HEK293 (cell line): Measurements from ENCODE around the gene NXPH1.

Experiments used
- CTCF ChIA-PET: fragments of 350-600 bp; formaldehyde crosslinking; extraction: SDS; loops from one replicate; lab custom pipeline; 2021; ENCODE audit warnings: antibody characterized with exemption; lab: Yijun Ruan, JAX
- POLR2A ChIA-PET: fragments of 300-600 bp; formaldehyde crosslinking; extraction: SDS; loops from one replicate; lab custom pipeline; 2020; ENCODE audit warnings: antibody characterized with exemption, inconsistent platforms; lab: Yijun Ruan, JAX
- H3K27ac ChIP-seq: fragments of 200-500 bp; sonication (Bioruptor generic); 2 replicates; pipeline ENCODE4 v1.5.1; 2014; ENCODE audit warnings: low read depth, low read length, control low read depth, inconsistent platforms; ENCODE audit errors: extremely low read depth
- H3K36me3 ChIP-seq, 2 experiments: fragments of 200-500 bp in 1 of 2; sonication (Bioruptor generic) in 1 of 2; 1 replicate in 1 of 2; 2 replicates in 1 of 2; pipeline ENCODE4 v1.5.1; 2014 to 2017; ENCODE audit warnings: inconsistent platforms in 2 of 2, low read length in 2 of 2; ENCODE audit not compliant: control insufficient read depth in 2 of 2, insufficient read depth in 1 of 2
- H3K4me1 ChIP-seq: fragments of 200-500 bp; sonication (Bioruptor generic); 2 replicates; pipeline ENCODE4 v1.5.1; 2014; ENCODE audit warnings: mild to moderate bottlenecking, low read length, inconsistent platforms; ENCODE audit not compliant: control insufficient read depth, insufficient read depth
- H3K4me3 ChIP-seq: 2 replicates; pipeline ENCODE4 v1.5.1; 2011; ENCODE audit warnings: low read depth, mild to moderate bottlenecking, control low read depth, low read length, moderate library complexity
- H3K9me3 ChIP-seq: fragments of 200-500 bp; sonication (Bioruptor generic); 2 replicates; pipeline ENCODE4 v1.5.1; 2014; ENCODE audit warnings: low read depth, low read length, inconsistent platforms; ENCODE audit not compliant: control insufficient read depth, insufficient read depth
- BCL6B ChIP-seq: fragments of 450-650 bp; formaldehyde crosslinking; IDR thresholded peaks from 2 replicates; pipeline ENCODE4 v1.5.1; 2017; ENCODE audit warnings: missing biosample characterization, missing genetic modification characterization
- EGR2 ChIP-seq: fragments of 450-650 bp; formaldehyde crosslinking; IDR thresholded peaks from 2 replicates; pipeline ENCODE4 v1.5.1; 2016; ENCODE audit warnings: low read depth, missing biosample characterization, missing genetic modification characterization
- GLI4 ChIP-seq: fragments of 450-650 bp; formaldehyde crosslinking; IDR thresholded peaks from 2 replicates; pipeline ENCODE4 v1.5.1; 2016; ENCODE audit warnings: missing biosample characterization, missing genetic modification characterization
- GLIS1 ChIP-seq: fragments of 450-650 bp; formaldehyde crosslinking; IDR thresholded peaks from 2 replicates; pipeline ENCODE4 v1.5.1; 2016; ENCODE audit warnings: missing biosample characterization, missing genetic modification characterization
- KLF1 ChIP-seq: fragments of 450-650 bp; formaldehyde crosslinking; IDR thresholded peaks from 2 replicates; pipeline ENCODE4 v1.5.1; 2016; ENCODE audit warnings: missing biosample characterization, missing genetic modification characterization
- PRDM10 ChIP-seq: fragments of 450-650 bp; formaldehyde crosslinking; IDR thresholded peaks from 2 replicates; pipeline ENCODE4 v1.5.1; 2016; ENCODE audit warnings: missing biosample characterization, missing genetic modification characterization
- ZBTB10 ChIP-seq: fragments of 450-650 bp; formaldehyde crosslinking; IDR thresholded peaks from 2 replicates; pipeline ENCODE4 v1.5.1; 2016; ENCODE audit warnings: missing biosample characterization, missing genetic modification characterization
- ZNF10 ChIP-seq: fragments of 450-650 bp; formaldehyde crosslinking; IDR thresholded peaks from 2 replicates; pipeline ENCODE4 v1.5.1; 2017; ENCODE audit warnings: missing biosample characterization, missing genetic modification characterization
- ZNF324 ChIP-seq: fragments of 450-650 bp; formaldehyde crosslinking; IDR thresholded peaks from 2 replicates; pipeline ENCODE4 v1.5.1; 2016; ENCODE audit warnings: missing biosample characterization, missing genetic modification characterization
- ZNF354C ChIP-seq: fragments of 450-650 bp; formaldehyde crosslinking; IDR thresholded peaks from 2 replicates; pipeline ENCODE4 v1.5.1; 2016; ENCODE audit warnings: missing biosample characterization, missing genetic modification characterization, low read depth, borderline replicate concordance
- ZNF37A ChIP-seq: fragments of 450-650 bp; IDR thresholded peaks from 2 replicates; pipeline ENCODE4 v1.5.1; 2018; ENCODE audit warnings: missing biosample characterization, missing genetic modification characterization
- ZNF391 ChIP-seq: fragments of 450-650 bp; formaldehyde crosslinking; IDR thresholded peaks from 2 replicates; pipeline ENCODE4 v1.5.1; 2016; ENCODE audit warnings: low read depth, missing biosample characterization, missing genetic modification characterization, borderline replicate concordance
- ZNF488 ChIP-seq: fragments of 450-650 bp; formaldehyde crosslinking; IDR thresholded peaks from 2 replicates; pipeline ENCODE4 v1.5.1; 2016; ENCODE audit warnings: missing biosample characterization, missing genetic modification characterization
- ZNF529 ChIP-seq: fragments of 450-650 bp; formaldehyde crosslinking; IDR thresholded peaks from 2 replicates; pipeline ENCODE4 v1.5.1; 2017; ENCODE audit warnings: missing genetic modification characterization, missing biosample characterization; ENCODE audit not compliant: insufficient replicate concordance
- ZNF555 ChIP-seq: fragments of 450-650 bp; formaldehyde crosslinking; conservative IDR thresholded peaks from 2 replicates; pipeline ENCODE4 v1.5.1; 2017; ENCODE audit warnings: missing biosample characterization, mild to moderate bottlenecking, missing genetic modification characterization, inconsistent platforms
- ZNF585B ChIP-seq: fragments of 450-650 bp; formaldehyde crosslinking; IDR thresholded peaks from 2 replicates; pipeline ENCODE4 v1.5.1; 2016; ENCODE audit warnings: missing biosample characterization, missing genetic modification characterization
- ZNF610 ChIP-seq: fragments of 450-650 bp; formaldehyde crosslinking; IDR thresholded peaks from 2 replicates; pipeline ENCODE4 v1.5.1; 2016; ENCODE audit warnings: missing biosample characterization, missing genetic modification characterization, borderline replicate concordance
- ZNF658 ChIP-seq: fragments of 450-650 bp; formaldehyde crosslinking; IDR thresholded peaks from 2 replicates; pipeline ENCODE4; 2016; ENCODE audit warnings: missing biosample characterization, missing genetic modification characterization
- ZNF792 ChIP-seq: fragments of 450-650 bp; formaldehyde crosslinking; IDR thresholded peaks from 2 replicates; pipeline ENCODE4 v1.5.1; 2016; ENCODE audit warnings: missing biosample characterization, missing genetic modification characterization
- ZSCAN18 ChIP-seq: fragments of 450-650 bp; formaldehyde crosslinking; IDR thresholded peaks from 2 replicates; pipeline ENCODE4 v1.5.1; 2016; ENCODE audit warnings: missing biosample characterization, missing genetic modification characterization
- ZSCAN23 ChIP-seq: fragments of 450-650 bp; formaldehyde crosslinking; IDR thresholded peaks from 2 replicates; pipeline ENCODE4 v1.5.1; 2016; ENCODE audit warnings: missing biosample characterization, missing genetic modification characterization
- TF ChIP-seq, protein P1 (sequence below): fragments of 450-650 bp; formaldehyde crosslinking; IDR thresholded peaks from 2 replicates; pipeline ENCODE4 v1.5.1; 2016; ENCODE audit warnings: missing biosample characterization, missing genetic modification characterization

Gene NXPH1

DNA sequence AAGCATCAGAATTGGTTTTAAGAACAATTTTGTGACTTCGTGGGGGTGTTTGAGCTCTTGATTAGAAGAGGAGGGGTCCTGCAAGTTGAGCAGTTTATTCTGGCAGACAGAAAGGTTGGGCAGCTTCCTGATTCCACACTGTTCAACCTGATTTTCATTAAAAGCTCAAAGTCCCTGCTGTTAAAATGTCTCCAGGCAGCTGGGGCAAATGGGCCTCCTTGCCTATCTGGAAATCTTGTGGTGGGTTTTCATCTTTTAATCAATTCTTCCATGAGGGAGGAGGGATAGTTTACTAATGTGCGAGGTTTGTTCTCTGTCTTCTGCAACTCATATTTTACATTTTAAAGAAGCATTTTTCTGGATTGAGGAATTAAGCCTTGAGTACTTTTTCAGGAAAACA is 276.7 kb downstream of the NXPH1 start:
- CTCF ChIA-PET: interaction anchor here (0.7 kb wide), 1 partner anchor 48 kb away, joined by 3 read pairs; no protein-coding TSS in a partner anchor
- TF ChIP-seq ZNF488 (tag by site-specific recombination) (no peak), ZNF391 (no peak), ZNF585B (no peak), ZNF555 (tag by site-specific recombination) (no peak), ZNF610 (no peak), GLIS1 (tag by site-specific recombination) (no peak), ZSCAN18 (tag by site-specific recombination) (no peak), ZNF324 (tag by site-specific recombination) (no peak), ZNF792 (tag by site-specific recombination) (no peak), PRDM10 (tag by site-specific recombination) (no peak), EGR2 (tag by site-specific recombination) (no peak), ZNF10 (no peak), KLF1 (no peak)
- TF ChIP-seq, protein P1, sequence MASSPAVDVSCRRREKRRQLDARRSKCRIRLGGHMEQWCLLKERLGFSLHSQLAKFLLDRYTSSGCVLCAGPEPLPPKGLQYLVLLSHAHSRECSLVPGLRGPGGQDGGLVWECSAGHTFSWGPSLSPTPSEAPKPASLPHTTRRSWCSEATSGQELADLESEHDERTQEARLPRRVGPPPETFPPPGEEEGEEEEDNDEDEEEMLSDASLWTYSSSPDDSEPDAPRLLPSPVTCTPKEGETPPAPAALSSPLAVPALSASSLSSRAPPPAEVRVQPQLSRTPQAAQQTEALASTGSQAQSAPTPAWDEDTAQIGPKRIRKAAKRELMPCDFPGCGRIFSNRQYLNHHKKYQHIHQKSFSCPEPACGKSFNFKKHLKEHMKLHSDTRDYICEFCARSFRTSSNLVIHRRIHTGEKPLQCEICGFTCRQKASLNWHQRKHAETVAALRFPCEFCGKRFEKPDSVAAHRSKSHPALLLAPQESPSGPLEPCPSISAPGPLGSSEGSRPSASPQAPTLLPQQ: no peak

DNA sequence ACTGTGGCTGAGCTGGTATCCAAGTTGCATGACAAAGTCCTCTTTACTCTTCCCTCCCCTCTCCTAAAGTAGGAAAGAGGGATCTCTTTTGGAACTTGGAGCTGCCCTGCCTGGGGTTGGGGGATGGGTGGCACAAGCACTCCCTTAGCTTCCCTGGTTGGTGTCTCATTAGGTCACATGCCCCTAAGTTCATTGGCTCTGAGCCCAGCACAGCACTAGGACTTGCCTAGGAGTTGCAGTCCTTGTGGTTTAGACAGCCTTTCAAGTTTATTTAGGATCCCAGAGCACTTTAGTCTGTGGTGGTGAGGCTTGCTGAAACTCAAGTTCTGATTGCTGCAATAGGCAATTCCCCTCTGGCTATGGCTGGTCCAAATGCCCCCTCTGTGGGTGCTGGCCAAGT is 281.4 kb downstream of the NXPH1 start:
- ChIA-PET POLR2A (no interaction called here), CTCF (no interaction called here)
- H3K27ac ChIP-seq: no peak overlapping the region
- H3K9me3 ChIP-seq: no peaks in the 10 kb centered on the region
- no peak overlapping the region for H3K4me3 ChIP-seq
- no peaks in the 10 kb centered on the region for H3K36me3 ChIP-seq
- H3K4me1 ChIP-seq: no peaks in the 10 kb centered on the region
- TF ChIP-seq ZNF37A (no peak), ZBTB10 (no peak), GLI4 (tag by site-specific recombination) (no peak), ZNF354C (tag by site-specific recombination) (no peak), BCL6B (tag by site-specific recombination) (no peak), ZNF658 (tag by site-specific recombination) (no peak), ZSCAN23 (no peak), ZSCAN18 (tag by site-specific recombination) (no peak), ZNF529 (tag by site-specific recombination) (no peak)

More for the DNA sequence above, 276.7 kb downstream of the NXPH1 start:
- no peak overlapping the region for H3K27ac ChIP-seq
- H3K36me3 ChIP-seq: no peaks in the 10 kb centered on the region
- H3K4me3 ChIP-seq: no peak overlapping the region
- POLR2A ChIA-PET: no interaction called here
- H3K9me3 ChIP-seq: no peaks in the 10 kb centered on the region
- H3K4me1 ChIP-seq: no peaks in the 10 kb centered on the region
